Naive thymus-derived CD8-positive, alpha-beta T cell (primary cell): Measurements from ENCODE around the gene MTRF1L. TPM values are rescaled to one million over a fixed set of nuclear protein-coding genes. Genes with fewer than 3 reads are reported as not detected.

Experiments used
- polyA plus RNA-seq, 3 donors: library from polyadenylated mRNA; unstranded; fragments of 300-500 nt; fragmentation: Illumina TruSeq; gene quantifications; one replicate each; pipeline ENCODE4 v1.2.3, GENCODE V29; 2021
- total RNA-seq, 8 experiments: library from RNA in 2 of 8; stranded (reverse) in 2 of 8; gene quantifications; one replicate each; pipeline ENCODE4 v1.2.3 and lab custom pipeline; 2021 to 2026

The MTRF1L gene
- total and polyA plus RNA-seq, 5 experiments from 2014 or later = 7.3 to 17.4 (median 9.5) TPM

Other genes starting within 250 kb of the MTRF1L start
- 1 to 10 TPM; 7.8 TPM for gene FBXO5, start 19.7 kb downstream of the MTRF1L start, total RNA-seq
- gene FBXO5, start 19.7 kb downstream of the MTRF1L start, polyA plus RNA-seq = 1 to 10 TPM; 4.3 to 7.1 (median 5.9) TPM
- gene RGS17, start 128.6 kb upstream of the MTRF1L start, total RNA-seq = not detected
- gene RGS17, start 128.6 kb upstream of the MTRF1L start, polyA plus RNA-seq = under 1 TPM in 1 of 3 donors, not detected in 2; 0.13 TPM